ENCODE results near the gene SLC2A13. TPM values are rescaled to one million over a fixed set of nuclear protein-coding genes. Genes with fewer than 3 reads are reported as not detected.

SLC2A13 gene
- total RNA-seq, 1 donor from 2014 or later = 5.6 TPM

DNA sequence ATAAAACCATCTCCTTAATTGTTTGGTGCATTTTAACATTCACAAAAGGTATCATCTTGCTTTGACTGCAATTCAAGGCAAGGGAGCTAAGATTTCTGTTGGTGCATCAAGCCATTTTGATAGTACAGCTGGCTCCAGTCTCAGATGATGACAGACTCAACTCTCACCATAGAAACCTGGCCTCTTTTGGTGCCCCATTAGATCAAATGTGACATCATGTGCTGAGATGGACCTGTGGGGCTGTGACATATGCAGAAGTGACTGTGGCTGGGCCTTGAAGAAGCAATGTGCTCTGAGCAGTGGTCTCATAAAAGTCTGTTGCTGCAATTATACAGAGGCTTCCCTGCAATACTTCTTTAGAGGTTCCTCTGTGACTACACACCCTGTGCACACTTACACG lies 88.4 kb downstream of the SLC2A13 start:
- Mint-ChIP-seq H3K27ac (ENCODE audit: unreplicated experiment) (no peak overlapping the region), H3K4me3 (no peak overlapping the region), H3K4me1 (no peaks in the 10 kb centered on the region), H3K9me3 (no peaks in the 10 kb centered on the region), H3K27me3 (ENCODE audit: low read depth) (no peaks in the 10 kb centered on the region), H3K36me3 (ENCODE audit: low read depth) (no peaks in the 10 kb centered on the region)
- no peak for DNase-seq (ENCODE audit: low read depth, low spot score)
- TF ChIP-seq, protein P1, sequence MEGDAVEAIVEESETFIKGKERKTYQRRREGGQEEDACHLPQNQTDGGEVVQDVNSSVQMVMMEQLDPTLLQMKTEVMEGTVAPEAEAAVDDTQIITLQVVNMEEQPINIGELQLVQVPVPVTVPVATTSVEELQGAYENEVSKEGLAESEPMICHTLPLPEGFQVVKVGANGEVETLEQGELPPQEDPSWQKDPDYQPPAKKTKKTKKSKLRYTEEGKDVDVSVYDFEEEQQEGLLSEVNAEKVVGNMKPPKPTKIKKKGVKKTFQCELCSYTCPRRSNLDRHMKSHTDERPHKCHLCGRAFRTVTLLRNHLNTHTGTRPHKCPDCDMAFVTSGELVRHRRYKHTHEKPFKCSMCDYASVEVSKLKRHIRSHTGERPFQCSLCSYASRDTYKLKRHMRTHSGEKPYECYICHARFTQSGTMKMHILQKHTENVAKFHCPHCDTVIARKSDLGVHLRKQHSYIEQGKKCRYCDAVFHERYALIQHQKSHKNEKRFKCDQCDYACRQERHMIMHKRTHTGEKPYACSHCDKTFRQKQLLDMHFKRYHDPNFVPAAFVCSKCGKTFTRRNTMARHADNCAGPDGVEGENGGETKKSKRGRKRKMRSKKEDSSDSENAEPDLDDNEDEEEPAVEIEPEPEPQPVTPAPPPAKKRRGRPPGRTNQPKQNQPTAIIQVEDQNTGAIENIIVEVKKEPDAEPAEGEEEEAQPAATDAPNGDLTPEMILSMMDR (conservative IDR thresholded peaks at IDR 0.05) = no peak

DNA sequence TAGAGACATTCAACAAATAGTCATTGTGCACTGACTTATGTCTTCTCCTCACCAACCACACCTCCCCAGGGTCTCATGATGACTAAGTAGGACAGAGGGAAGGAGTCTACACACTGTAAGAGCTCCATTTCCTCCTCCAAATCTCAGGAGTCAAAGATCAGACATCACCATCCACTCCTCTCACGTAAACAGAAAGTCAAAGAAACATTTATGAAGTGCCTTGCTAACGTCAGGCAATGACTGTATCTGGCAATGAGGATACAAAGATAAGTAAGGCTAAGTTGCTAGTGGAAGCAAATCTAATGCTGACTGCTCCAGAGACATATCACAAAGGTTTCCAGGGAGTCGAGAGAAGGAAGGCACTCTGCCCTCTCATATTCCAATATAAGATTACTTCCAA lies 88.9 kb downstream of the SLC2A13 start:
- no peaks in the 10 kb centered on the region for H3K9me3 Mint-ChIP-seq
- TF ChIP-seq, protein P1 (conservative IDR thresholded peaks at IDR 0.05) = no peak
- no peaks in the 10 kb centered on the region for H3K27me3 Mint-ChIP-seq (ENCODE audit: low read depth)
- H3K4me3 Mint-ChIP-seq = no peak overlapping the region
- no peak overlapping the region for H3K27ac Mint-ChIP-seq (ENCODE audit: unreplicated experiment)
- no peaks in the 10 kb centered on the region for H3K36me3 Mint-ChIP-seq (ENCODE audit: low read depth)
- DNase-seq (ENCODE audit: low read depth, low spot score) = no peak
- no peaks in the 10 kb centered on the region for H3K4me1 Mint-ChIP-seq

- TF ChIP-seq, protein P1 (conservative IDR thresholded peaks at IDR 0.05) = no peak
- no peaks in the 10 kb centered on the region for H3K9me3 Mint-ChIP-seq
- H3K4me1 Mint-ChIP-seq = no peaks in the 10 kb centered on the region
- DNase-seq (ENCODE audit: low read depth, low spot score) = no peak
- no peak overlapping the region for H3K27ac Mint-ChIP-seq (ENCODE audit: unreplicated experiment)
- no peaks in the 10 kb centered on the region for H3K27me3 Mint-ChIP-seq (ENCODE audit: low read depth)
- H3K36me3 Mint-ChIP-seq (ENCODE audit: low read depth) = no peaks in the 10 kb centered on the region
- no peak overlapping the region for H3K4me3 Mint-ChIP-seq
These were observed 90.0 kb downstream of the SLC2A13 start for GRCh38 chr12:40015881-40016280.

DNA sequence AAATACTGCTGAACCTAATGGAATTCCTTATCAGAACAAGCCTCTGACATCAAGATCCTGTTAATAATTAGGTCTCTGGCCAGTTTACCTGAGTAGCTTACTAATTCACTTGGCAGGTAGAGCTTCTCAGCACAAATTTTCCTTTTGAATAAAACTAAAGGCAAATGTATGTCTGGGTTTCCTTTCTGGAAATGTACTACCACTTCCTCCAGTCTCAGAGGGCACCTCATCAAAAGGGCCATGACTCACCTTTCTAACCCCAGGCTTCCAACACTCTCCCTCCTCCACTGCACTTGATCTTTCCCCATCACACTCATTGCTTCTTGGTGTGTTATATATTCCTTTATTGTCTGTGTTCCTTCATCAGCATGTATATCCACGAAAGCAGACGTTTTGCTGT lies 90.5 kb downstream of the SLC2A13 start:
- TF ChIP-seq, protein P1 (conservative IDR thresholded peaks at IDR 0.05) = no peak
- Mint-ChIP-seq H3K4me3 (no peak overlapping the region), H3K27ac (ENCODE audit: unreplicated experiment) (no peak overlapping the region), H3K27me3 (ENCODE audit: low read depth) (no peaks in the 10 kb centered on the region), H3K9me3 (no peaks in the 10 kb centered on the region), H3K36me3 (ENCODE audit: low read depth) (no peaks in the 10 kb centered on the region), H3K4me1 (no peaks in the 10 kb centered on the region)
- DNase-seq (ENCODE audit: low read depth, low spot score) = no peak

DNA sequence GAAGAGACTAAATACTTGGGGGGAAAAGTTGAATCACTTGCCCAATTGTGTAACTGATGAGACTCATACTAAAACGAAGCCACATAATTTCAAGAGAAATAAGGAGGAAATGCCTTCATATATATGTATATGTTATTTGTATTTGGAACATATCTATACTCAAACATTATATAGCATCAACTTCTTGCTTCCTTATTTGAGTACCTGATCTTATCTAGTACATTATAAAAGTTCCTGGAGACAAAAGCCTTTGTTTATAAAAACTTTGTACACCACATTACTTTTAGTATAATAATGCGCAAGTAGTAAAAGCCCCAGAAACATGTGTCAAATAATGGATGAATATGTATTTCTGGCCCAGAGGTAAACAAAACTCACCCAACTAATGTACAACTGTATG lies 92.0 kb downstream of the SLC2A13 start:
- TF ChIP-seq, protein P1 (conservative IDR thresholded peaks at IDR 0.05) = no peak
- Mint-ChIP-seq H3K27ac (ENCODE audit: unreplicated experiment) (no peak overlapping the region), H3K9me3 (no peaks in the 10 kb centered on the region), H3K4me1 (no peaks in the 10 kb centered on the region), H3K27me3 (ENCODE audit: low read depth) (no peaks in the 10 kb centered on the region), H3K4me3 (no peak overlapping the region), H3K36me3 (ENCODE audit: low read depth) (no peaks in the 10 kb centered on the region)
- DNase-seq (ENCODE audit: low read depth, low spot score) = no peak

DNA sequence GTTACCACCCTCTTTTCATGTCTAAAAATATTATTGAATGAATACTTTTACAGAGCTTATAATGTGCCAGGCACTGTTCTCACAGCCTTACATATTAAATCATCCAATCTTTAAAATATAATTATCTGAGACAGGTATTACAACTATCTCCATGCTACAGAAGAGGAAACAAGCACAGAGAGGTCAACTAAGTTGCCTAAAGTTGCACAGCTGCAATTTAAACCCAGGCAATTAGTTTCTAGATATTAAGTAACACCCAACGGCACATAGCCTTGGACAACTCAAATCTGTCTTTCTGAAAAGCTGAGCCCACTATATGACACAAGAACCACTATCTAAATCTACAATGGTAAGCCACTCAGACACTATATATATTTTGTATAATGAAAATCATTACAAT lies 92.6 kb downstream of the SLC2A13 start:
- H3K27me3 Mint-ChIP-seq (ENCODE audit: low read depth) = no peaks in the 10 kb centered on the region
- no peaks in the 10 kb centered on the region for H3K9me3 Mint-ChIP-seq
- no peak overlapping the region for H3K4me3 Mint-ChIP-seq
- H3K4me1 Mint-ChIP-seq = no peaks in the 10 kb centered on the region
- no peak for DNase-seq (ENCODE audit: low read depth, low spot score)
- TF ChIP-seq, protein P1 (conservative IDR thresholded peaks at IDR 0.05) = no peak
- H3K36me3 Mint-ChIP-seq (ENCODE audit: low read depth) = no peaks in the 10 kb centered on the region
- no peak overlapping the region for H3K27ac Mint-ChIP-seq (ENCODE audit: unreplicated experiment)
